ENCODE data around the gene FAAH2.

The FAAH2 gene

GRCh38 chrX:57447856-57448255, 161.3 kb downstream of the FAAH2 start:
- Mint-ChIP-seq H3K36me3 (ENCODE audit: low read depth) (peaks cover 4% of the 10 kb centered on the region), H3K4me3 (no peak overlapping the region), H3K27me3 (ENCODE audit: low read depth, poor library complexity) (no peaks in the 10 kb centered on the region), H3K9me3 (peaks cover 36% of the 10 kb centered on the region), H3K27ac (no peak overlapping the region), H3K4me1 (no peaks in the 10 kb centered on the region)
- no peak for TF ChIP-seq CTCF (IDR thresholded peaks at IDR 0.05)
- no peak for DNase-seq

- Mint-ChIP-seq H3K9me3 (peaks cover 52% of the 10 kb centered on the region), H3K27ac (no peak overlapping the region), H3K36me3 (ENCODE audit: low read depth) (peaks cover 16% of the 10 kb centered on the region), H3K4me3 (no peak overlapping the region), H3K27me3 (ENCODE audit: low read depth, poor library complexity) (peaks cover 4% of the 10 kb centered on the region), H3K4me1 (no peaks in the 10 kb centered on the region)
- no peak for TF ChIP-seq CTCF (IDR thresholded peaks at IDR 0.05)
- no peak for DNase-seq
Measured at GRCh38 chrX:57451426-57452020, 165.0 kb downstream of the FAAH2 start.

GRCh38 chrX:57453901-57454300, 167.4 kb downstream of the FAAH2 start:
- H3K27me3 Mint-ChIP-seq (ENCODE audit: low read depth, poor library complexity) = peaks cover 4% of the 10 kb centered on the region
- no peak overlapping the region for H3K27ac Mint-ChIP-seq
- TF ChIP-seq CTCF (IDR thresholded peaks at IDR 0.05) = no peak
- H3K4me1 Mint-ChIP-seq = no peaks in the 10 kb centered on the region
- no peak overlapping the region for H3K4me3 Mint-ChIP-seq
- DNase-seq = no peak
- H3K36me3 Mint-ChIP-seq (ENCODE audit: low read depth) = peaks cover 12% of the 10 kb centered on the region
- H3K9me3 Mint-ChIP-seq = peaks cover 65% of the 10 kb centered on the region

- Mint-ChIP-seq H3K4me3 (no peak overlapping the region), H3K4me1 (no peaks in the 10 kb centered on the region)
Measured at GRCh38 chrX:57481514-57481913, 195.0 kb downstream of the FAAH2 start.

GRCh38 chrX:57516491-57516890, 230.0 kb downstream of the FAAH2 start:
- no peak for DNase-seq
- no peak for TF ChIP-seq CTCF (IDR thresholded peaks at IDR 0.05)
- no peak overlapping the region for H3K4me3 Mint-ChIP-seq
- no peaks in the 10 kb centered on the region for H3K36me3 Mint-ChIP-seq (ENCODE audit: low read depth)
- H3K4me1 Mint-ChIP-seq = no peaks in the 10 kb centered on the region
- peaks cover 4% of the 10 kb centered on the region for H3K27me3 Mint-ChIP-seq (ENCODE audit: low read depth, poor library complexity)
- H3K9me3 Mint-ChIP-seq = peaks cover 71% of the 10 kb centered on the region
- no peak overlapping the region for H3K27ac Mint-ChIP-seq

More at GRCh38 chrX:57481514-57481913, 195.0 kb downstream of the FAAH2 start:
- no peak for DNase-seq
- TF ChIP-seq CTCF (IDR thresholded peaks at IDR 0.05) = no peak
- Mint-ChIP-seq H3K9me3 (peaks cover 74% of the 10 kb centered on the region), H3K27me3 (ENCODE audit: low read depth, poor library complexity) (no peaks in the 10 kb centered on the region), H3K27ac (no peak overlapping the region), H3K36me3 (ENCODE audit: low read depth) (no peaks in the 10 kb centered on the region)

GRCh38 chrX:57519578-57520118, 233.1 kb downstream of the FAAH2 start:
- Mint-ChIP-seq H3K27me3 (ENCODE audit: low read depth, poor library complexity) (peaks cover 4% of the 10 kb centered on the region), H3K9me3 (peaks cover 73% of the 10 kb centered on the region), H3K36me3 (ENCODE audit: low read depth) (no peaks in the 10 kb centered on the region), H3K27ac (no peak overlapping the region), H3K4me3 (no peak overlapping the region), H3K4me1 (no peaks in the 10 kb centered on the region)
- TF ChIP-seq CTCF (IDR thresholded peaks at IDR 0.05) = no peak
- no peak for DNase-seq
